Neural progenitor cell (in vitro differentiated cells): ENCODE data around the gene MFAP1.
"Not testable (repeated sequence)": the region's sequence is repeated elsewhere in the genome, so short reads cannot be mapped to it uniquely, and the experiment has no call there.

Source experiments
- CTCF ChIP-seq: fragments of 200-600 bp; sonication (generic); IDR thresholded peaks from 2 replicates; pipeline ENCODE4 v1.5.1; 2017; ENCODE audit warnings: antibody characterized with exemption, mild to moderate bottlenecking
- EZH2 ChIP-seq: fragments of 200-600 bp; sonication (generic); IDR thresholded peaks from 2 replicates; pipeline ENCODE4 v1.6.1; 2017; ENCODE audit warnings: antibody characterized with exemption, mild to moderate bottlenecking, moderate library complexity
- EZH2phosphoT487 ChIP-seq: fragments of 200-600 bp; sonication (generic); IDR thresholded peaks from 2 replicates; pipeline ENCODE4 v1.6.1; 2017; ENCODE audit warnings: antibody characterized with exemption

GRCh38 chr15:43830691-43831275 is 6.3 kb upstream of the MFAP1 start:
- not testable (repeated sequence) for TF ChIP-seq CTCF, EZH2, EZH2phosphoT487
